Kidney glomerular epithelial cell (primary cell): ENCODE data around the gene PALS2.

ENCODE experiments used
- DNase-seq: peaks from one replicate; lab custom pipeline; 2025; lab: John Stamatoyannopoulos, UW

Gene PALS2

GRCh38 chr7:24572997-24573553, at the start of gene PALS2:
Gene PALS2, plus strand, starts transcription at chr7:24573452. Its CDS starts 50,216 bp downstream, at chr7:24623668.
- DNase-seq, result peak; percentile 56

- no peak for DNase-seq
These were observed 42.0 kb upstream of the PALS2 start for GRCh38 chr7:24531255-24531654.

- DNase-seq, result no peak
These were observed 36.6 kb upstream of the PALS2 start for GRCh38 chr7:24536682-24537081.

GRCh38 chr7:24540956-24541355, 32.3 kb upstream of the PALS2 start:
- DNase-seq, result no peak

- no peak for DNase-seq
These were observed 28.0 kb upstream of the PALS2 start for GRCh38 chr7:24545215-24545614.

GRCh38 chr7:24548390-24548789, 24.9 kb upstream of the PALS2 start:
- DNase-seq, result no peak

GRCh38 chr7:24549991-24550390, 23.3 kb upstream of the PALS2 start:
- no peak for DNase-seq

- no peak for DNase-seq
These were observed 18.1 kb upstream of the PALS2 start for GRCh38 chr7:24555184-24555583.

- no peak for DNase-seq
These were observed 17.5 kb upstream of the PALS2 start for GRCh38 chr7:24555719-24556118.

- DNase-seq, result no peak
These were observed 12.5 kb upstream of the PALS2 start for GRCh38 chr7:24560772-24561171.

GRCh38 chr7:24566274-24566673, 7.0 kb upstream of the PALS2 start:
- DNase-seq, result no peak

GRCh38 chr7:24570983-24571382, 2.3 kb upstream of the PALS2 start:
- DNase-seq, result no peak

- no peak for DNase-seq
These were observed 1.2 kb upstream of the PALS2 start for GRCh38 chr7:24572016-24572392.

GRCh38 chr7:24572393-24572996, 757 bp upstream of the PALS2 start:
- peak; percentile 77 for DNase-seq

GRCh38 chr7:24573554-24574338, 494 bp downstream of the PALS2 start:
- DNase-seq, result peak; percentile 61

GRCh38 chr7:24574386-24574785, 1.1 kb downstream of the PALS2 start:
- DNase-seq, result peak; percentile 61

GRCh38 chr7:24574950-24575349, 1.7 kb downstream of the PALS2 start:
- no peak for DNase-seq

GRCh38 chr7:24576171-24577025, 3.1 kb downstream of the PALS2 start:
- peak; percentile 47 for DNase-seq

GRCh38 chr7:24578052-24578451, 4.8 kb downstream of the PALS2 start:
- DNase-seq, result no peak

- no peak for DNase-seq
These were observed 7.2 kb downstream of the PALS2 start for GRCh38 chr7:24580283-24580946.

- no peak for DNase-seq
These were observed 8.9 kb downstream of the PALS2 start for GRCh38 chr7:24582166-24582565.

- no peak for DNase-seq
These were observed 14.6 kb downstream of the PALS2 start for GRCh38 chr7:24587853-24588252.
